Stimulated activated effector memory CD8-positive, alpha-beta T cell treated with anti-CD3 and anti-CD28 coated beads, Interleukin-12 subunit alpha, Interleukin-12 subunit beta, amount 100 ng/mL, for 72 hours (primary cell): ENCODE measurements around the gene NXNL1.
A peak's percentile ranks its signal among the peaks of the same experiment; 100 is the strongest.

Experiments
- ATAC-seq: fragments of 150-1000 bp; cut with Tn5 transposase; 2 replicates; pipeline ENCODE4 v1.10.0; 2021
- DNase-seq, 2 donors: peaks; one replicate each; pipeline ENCODE4 v3.0.0; 2021 to 2022; ENCODE audit warnings: low spot score in 2 of 2
- H3K27ac Mint-ChIP-seq: one replicate; pipeline ENCODE4 v1.8.0; 2022; ENCODE audit warnings: mild to moderate bottlenecking, mixed read lengths
- H3K36me3 Mint-ChIP-seq: one replicate; pipeline ENCODE4 v1.8.0; 2022; ENCODE audit warnings: mild to moderate bottlenecking, mixed read lengths
- H3K4me1 Mint-ChIP-seq: one replicate; pipeline ENCODE4 v1.8.0; 2022; ENCODE audit warnings: mixed read lengths
- H3K4me3 Mint-ChIP-seq: one replicate; pipeline ENCODE4 v1.8.0; 2022; ENCODE audit warnings: mild to moderate bottlenecking, mixed read lengths
- H3K9me3 Mint-ChIP-seq: one replicate; pipeline ENCODE4 v1.8.0; 2022; ENCODE audit warnings: mixed read lengths

Gene NXNL1

GRCh38 chr19:17450264-17451075 is 10.3 kb downstream of the NXNL1 start:
- ATAC-seq: peak; percentile 92
- Mint-ChIP-seq H3K27ac (no peak overlapping the region), H3K36me3 (peaks cover 6% of the 10 kb centered on the region), H3K4me1 (peaks cover 25% of the 10 kb centered on the region), H3K4me3 (peak overlapping the region; percentile 39), H3K9me3 (no peaks in the 10 kb centered on the region)
- peak in 1 of 2 donors; percentile 67 for DNase-seq

DNA sequence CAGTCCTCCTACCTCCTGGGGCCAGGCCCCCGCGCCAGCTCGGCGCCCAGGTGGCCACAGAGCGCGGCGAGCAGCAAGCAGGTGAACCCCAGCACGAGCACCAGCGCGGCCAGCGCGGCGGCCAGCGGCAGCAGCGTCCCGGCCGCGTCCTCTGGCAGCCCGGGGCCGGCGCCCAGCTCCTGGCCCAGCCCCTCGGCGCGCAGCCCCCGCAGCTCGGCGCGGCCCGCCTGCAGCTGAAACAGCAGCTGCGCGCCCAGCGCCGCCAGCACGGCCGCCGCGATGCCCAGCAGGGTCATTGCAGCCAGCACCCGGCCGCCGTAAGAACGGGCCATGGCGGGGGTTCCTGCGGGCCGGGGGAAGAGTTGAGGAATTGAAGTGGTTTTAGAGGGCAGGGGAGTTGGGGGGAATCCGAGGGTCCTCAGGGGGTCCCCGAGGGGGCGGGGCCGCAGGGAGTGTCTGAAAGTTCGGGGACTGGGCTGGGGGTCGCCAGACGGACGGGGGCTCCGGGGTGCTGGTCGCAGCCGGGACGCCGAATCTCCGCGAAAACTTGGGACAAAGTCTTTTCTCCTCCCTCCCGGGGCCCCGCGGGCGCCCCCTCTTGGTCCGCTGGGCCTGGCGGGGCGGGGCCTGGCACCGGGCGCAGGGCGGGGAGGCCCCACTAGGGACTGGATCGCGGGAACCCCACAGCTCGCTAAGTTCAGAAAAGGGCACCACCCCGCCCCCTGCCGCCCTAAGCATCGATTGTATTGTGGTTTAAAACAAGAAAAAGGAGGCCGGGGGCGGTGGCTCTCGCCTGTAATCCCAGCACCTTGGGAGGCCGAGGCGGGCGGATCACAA is 12.4 kb downstream of the NXNL1 start, which contains the start of gene TMEM221:
Gene TMEM221, minus strand, starts transcription at position 538 of the 837 bp plus-strand sequence. Its CDS starts 206 bp downstream, at position 332.
- peak within 1 kb of the TSS; percentile 28 for H3K4me3 Mint-ChIP-seq
- peaks cover 16% of the 10 kb centered on the region for H3K4me1 Mint-ChIP-seq
- DNase-seq (peak; percentile 55 to 64), ATAC-seq (peak; percentile 79)
- H3K9me3 Mint-ChIP-seq: no peaks in the 10 kb centered on the region
- H3K36me3 Mint-ChIP-seq: peaks cover 6% of the 10 kb centered on the region
- no peak within 1 kb of the TSS for H3K27ac Mint-ChIP-seq

GRCh38 chr19:17447704-17448130 is 13.0 kb downstream of the NXNL1 start:
- DNase-seq (no peak), ATAC-seq (no peak)
- Mint-ChIP-seq H3K36me3 (peaks cover 6% of the 10 kb centered on the region), H3K4me3 (peak overlapping the region; percentile 28), H3K4me1 (peaks cover 12% of the 10 kb centered on the region), H3K9me3 (no peaks in the 10 kb centered on the region), H3K27ac (no peak overlapping the region)

- no peak overlapping the region for H3K27ac Mint-ChIP-seq
- peaks cover 5% of the 10 kb centered on the region for H3K36me3 Mint-ChIP-seq
- no peaks in the 10 kb centered on the region for H3K9me3 Mint-ChIP-seq
- no peak for ATAC-seq
- H3K4me3 Mint-ChIP-seq: no peak overlapping the region
- DNase-seq: no peak
- H3K4me1 Mint-ChIP-seq: peaks cover 9% of the 10 kb centered on the region
Observed at GRCh38 chr19:17445526-17446165, 15.1 kb downstream of the NXNL1 start.

- ATAC-seq: peak; percentile 65
- no peaks in the 10 kb centered on the region for H3K4me1 Mint-ChIP-seq
- no peak for DNase-seq
- no peaks in the 10 kb centered on the region for H3K36me3 Mint-ChIP-seq
- H3K4me3 Mint-ChIP-seq: no peak overlapping the region
- no peaks in the 10 kb centered on the region for H3K9me3 Mint-ChIP-seq
- no peak overlapping the region for H3K27ac Mint-ChIP-seq
Observed at GRCh38 chr19:17441241-17442021, 19.3 kb downstream of the NXNL1 start.

DNA sequence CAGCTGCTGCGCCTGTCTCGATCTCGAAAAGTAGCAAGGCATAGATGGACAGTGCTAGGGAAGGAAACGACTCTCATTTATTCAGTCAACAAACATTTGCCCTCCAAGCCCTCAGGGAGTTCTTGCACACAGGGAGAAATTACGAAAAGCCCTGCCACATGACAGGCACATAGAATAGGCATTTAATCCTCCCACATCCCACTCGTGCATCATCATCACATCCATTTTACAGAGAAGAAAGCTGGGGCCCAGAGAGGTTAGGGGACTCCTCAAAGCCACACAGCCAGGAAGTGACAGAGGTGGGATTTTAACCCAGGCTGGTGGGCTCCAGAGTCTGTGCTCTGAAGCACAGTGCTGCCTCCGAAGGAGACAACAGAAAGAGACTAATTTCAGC is 23.9 kb downstream of the NXNL1 start:
- DNase-seq (no peak), ATAC-seq (no peak)
- Mint-ChIP-seq H3K36me3 (no peaks in the 10 kb centered on the region), H3K4me1 (no peaks in the 10 kb centered on the region), H3K27ac (no peak overlapping the region), H3K4me3 (no peak overlapping the region), H3K9me3 (no peaks in the 10 kb centered on the region)

DNA sequence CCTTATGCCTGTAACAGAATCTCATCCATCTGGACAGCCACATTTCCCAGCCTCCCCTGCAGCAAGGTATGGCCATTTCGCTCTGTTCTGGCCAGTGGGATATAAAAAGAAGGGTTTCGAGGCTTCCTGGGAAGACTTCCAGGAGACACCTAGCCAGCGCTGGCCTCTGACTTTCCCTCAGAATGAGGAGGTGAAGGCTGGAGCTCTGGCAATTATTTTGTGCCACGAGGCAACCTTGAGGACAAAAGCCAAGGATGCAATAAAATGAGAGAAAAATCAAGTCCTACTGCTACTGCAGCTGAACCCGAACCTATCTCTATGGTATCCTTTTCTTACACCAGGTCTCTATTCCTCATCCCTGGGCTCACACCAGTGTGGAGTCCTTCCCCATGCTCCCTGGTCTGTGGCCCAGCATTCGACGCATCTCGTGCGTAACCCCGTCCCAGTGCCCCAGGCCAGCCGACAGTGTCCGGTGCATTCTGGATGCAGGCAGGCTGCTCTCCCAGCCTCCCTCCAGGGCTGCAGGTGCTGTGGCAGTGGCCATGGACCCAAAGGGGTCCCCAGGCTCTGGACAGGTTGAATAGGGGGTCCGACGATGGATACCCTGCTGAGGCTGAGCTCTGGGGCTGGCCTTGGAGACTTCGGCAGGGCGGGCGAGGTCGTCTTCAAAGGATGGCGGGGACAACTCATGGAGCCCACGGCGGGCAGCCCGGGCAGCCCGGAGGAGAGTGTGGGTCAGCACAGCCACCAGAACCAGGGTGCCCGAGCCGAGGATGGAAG is 24.4 kb downstream of the NXNL1 start:
- H3K36me3 Mint-ChIP-seq: no peaks in the 10 kb centered on the region
- ATAC-seq (no peak), DNase-seq (no peak)
- H3K9me3 Mint-ChIP-seq: no peaks in the 10 kb centered on the region
- H3K4me1 Mint-ChIP-seq: no peaks in the 10 kb centered on the region
- no peak overlapping the region for H3K4me3 Mint-ChIP-seq
- no peak overlapping the region for H3K27ac Mint-ChIP-seq

- no peak for ATAC-seq
- Mint-ChIP-seq H3K27ac (no peak overlapping the region), H3K4me3 (no peak overlapping the region), H3K9me3 (no peaks in the 10 kb centered on the region), H3K4me1 (no peaks in the 10 kb centered on the region), H3K36me3 (no peaks in the 10 kb centered on the region)
- DNase-seq: no peak
Observed at GRCh38 chr19:17435218-17435617, 25.5 kb downstream of the NXNL1 start.

DNA sequence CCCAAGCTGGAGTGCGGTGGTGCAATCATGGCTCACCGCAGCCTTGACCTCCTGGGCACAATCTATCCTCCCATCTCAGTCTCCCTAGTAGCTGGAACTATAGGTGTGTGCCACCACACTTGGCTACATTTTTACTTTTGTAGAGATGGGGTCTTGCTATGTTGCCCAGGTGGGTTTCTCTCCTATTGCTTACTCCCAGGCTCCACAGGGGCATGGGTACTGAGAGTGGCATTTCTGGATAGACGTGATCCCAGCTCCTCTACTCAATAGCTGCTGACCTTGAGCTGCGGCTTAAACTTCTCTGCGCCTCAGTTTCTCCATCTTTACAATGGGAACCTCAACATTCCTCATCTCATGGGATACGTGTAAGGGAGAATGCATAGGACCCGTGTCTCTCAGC is 29.3 kb downstream of the NXNL1 start:
- Mint-ChIP-seq H3K36me3 (no peaks in the 10 kb centered on the region), H3K9me3 (no peaks in the 10 kb centered on the region), H3K27ac (no peak overlapping the region), H3K4me3 (no peak overlapping the region), H3K4me1 (no peaks in the 10 kb centered on the region)
- ATAC-seq (no peak), DNase-seq (no peak)

- H3K4me1 Mint-ChIP-seq: no peaks in the 10 kb centered on the region
- ATAC-seq: no peak
- H3K4me3 Mint-ChIP-seq: no peak overlapping the region
- no peak for DNase-seq
- H3K36me3 Mint-ChIP-seq: no peaks in the 10 kb centered on the region
- H3K9me3 Mint-ChIP-seq: no peaks in the 10 kb centered on the region
- H3K27ac Mint-ChIP-seq: no peak overlapping the region
Observed at GRCh38 chr19:17429641-17430113, 31.0 kb downstream of the NXNL1 start.

GRCh38 chr19:17424743-17425365 is 35.9 kb downstream of the NXNL1 start:
- H3K36me3 Mint-ChIP-seq: peaks cover 8% of the 10 kb centered on the region
- H3K4me1 Mint-ChIP-seq: peaks cover 20% of the 10 kb centered on the region
- no peaks in the 10 kb centered on the region for H3K9me3 Mint-ChIP-seq
- H3K4me3 Mint-ChIP-seq: no peak overlapping the region
- ATAC-seq (peak; percentile 42), DNase-seq (no peak)
- no peak overlapping the region for H3K27ac Mint-ChIP-seq

GRCh38 chr19:17423429-17424208 is 37.1 kb downstream of the NXNL1 start:
- no peak for DNase-seq
- Mint-ChIP-seq H3K4me3 (no peak overlapping the region), H3K27ac (peak overlapping the region; percentile 53), H3K4me1 (peaks cover 30% of the 10 kb centered on the region), H3K36me3 (peaks cover 8% of the 10 kb centered on the region), H3K9me3 (no peaks in the 10 kb centered on the region)
- no peak for ATAC-seq

DNA sequence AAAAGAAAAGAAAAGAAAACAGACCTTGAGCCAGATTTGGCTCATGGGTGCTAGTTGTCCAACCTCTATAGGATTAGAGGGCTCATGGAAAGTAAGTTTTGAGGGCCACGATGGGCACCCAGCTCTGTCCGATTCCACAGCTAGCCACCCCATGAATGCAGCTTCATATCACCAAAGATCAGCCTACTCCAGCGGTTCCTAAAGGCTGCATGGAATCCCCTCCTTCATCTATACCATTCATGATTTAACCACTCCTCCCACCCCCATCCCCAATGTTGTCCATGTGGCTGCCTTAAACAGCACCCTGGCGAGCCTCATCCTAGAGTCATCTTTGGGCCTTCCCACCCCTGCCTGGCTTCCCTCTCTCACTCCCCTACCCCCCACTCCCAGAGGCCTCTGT is 38.8 kb downstream of the NXNL1 start:
- Mint-ChIP-seq H3K4me3 (peak overlapping the region; percentile 2), H3K4me1 (peaks cover 32% of the 10 kb centered on the region)

More for the DNA sequence above, 38.8 kb downstream of the NXNL1 start:
- Mint-ChIP-seq H3K36me3 (peaks cover 11% of the 10 kb centered on the region), H3K9me3 (no peaks in the 10 kb centered on the region), H3K27ac (no peak overlapping the region)
- ATAC-seq: no peak
- DNase-seq: no peak
